HepG2 (cell line): ENCODE measurements around the gene SLN. TPM values are rescaled to one million over a fixed set of nuclear protein-coding genes. Genes with fewer than 3 reads are reported as not detected.

Experiments used
- AGO2 ChIP-seq: fragments of 200-400 bp; formaldehyde crosslinking; optimal IDR thresholded peaks from 2 replicates; pipeline ENCODE3; 2017; ENCODE audit warnings: mild to moderate bottlenecking, low read depth, low read length, moderate library complexity
- HMG20B ChIP-seq: conservative IDR thresholded peaks from 2 replicates; pipeline ENCODE4 v1.6.1; 2016; ENCODE audit warnings: missing genetic modification reagents, missing compliant biosample characterization
- KDM1A ChIP-seq: IDR thresholded peaks from 2 replicates; pipeline ENCODE4 v1.6.1; 2016; ENCODE audit warnings: missing compliant biosample characterization
- MBNL3 ChIP-seq: fragments of 250-450 bp; sonication (Bioruptor Pico); conservative IDR thresholded peaks from 2 replicates; pipeline ENCODE4 v1.8.0; 2022; ENCODE audit warnings: mild to moderate bottlenecking, inconsistent platforms
- MED8 ChIP-seq: sonication (generic); formaldehyde crosslinking; IDR thresholded peaks from 2 replicates; pipeline ENCODE4 v1.8.1; 2023; ENCODE audit warnings: mild to moderate bottlenecking, missing genetic modification reagents; ENCODE audit not compliant: insufficient replicate concordance
- SYNCRIP ChIP-seq: fragments of 200-400 bp; formaldehyde crosslinking; IDR thresholded peaks from 2 replicates; pipeline ENCODE4 v1.6.1; 2018; ENCODE audit warnings: mild to moderate bottlenecking, low read depth, low read length; ENCODE audit not compliant: insufficient read depth
- ZMAT3 ChIP-seq: sonication (generic); formaldehyde crosslinking; conservative IDR thresholded peaks from 2 replicates; pipeline ENCODE4 v1.7.0; 2021; ENCODE audit warnings: missing genetic modification reagents
- ZNF232 ChIP-seq: sonication (generic); formaldehyde crosslinking; IDR thresholded peaks from 2 replicates; pipeline ENCODE4 v1.4.0; 2020; ENCODE audit warnings: missing genetic modification reagents, borderline replicate concordance
- ZNF407 ChIP-seq: sonication (generic); formaldehyde crosslinking; IDR thresholded peaks from one replicate; pipeline ENCODE4 v1.5.1; 2020; ENCODE audit warnings: mild to moderate bottlenecking, missing genetic modification reagents; ENCODE audit errors: not compliant biosample characterization
- ZNF543 ChIP-seq: sonication (generic); formaldehyde crosslinking; IDR thresholded peaks from 2 replicates; pipeline ENCODE4 v1.4.0; 2020; ENCODE audit warnings: mild to moderate bottlenecking, missing genetic modification reagents
- ZNF800 ChIP-seq: sonication (generic); formaldehyde crosslinking; IDR thresholded peaks from 2 replicates; pipeline ENCODE4 v1.4.0; 2020; ENCODE audit warnings: missing genetic modification reagents
- polyA plus RNA-seq, 8 experiments: library from polyadenylated mRNA; depleted of rRNA in 3 of 8; stranded (reverse) in 7 of 8; unstranded in 1 of 8; fragments of >200 nt; fragmentation: Illumina TruSeq in 4 of 8; extraction: Trizol in 4 of 8; gene quantifications; 2 replicates each; pipeline versions ENCODE4 v1.2.1 to v1.2.3, GENCODE V29; 2011 to 2016; ENCODE audit warnings: low read depth in 4 of 8, missing spikeins in 1 of 8, mixed read lengths in 1 of 8; ENCODE audit not compliant: insufficient read depth in 1 of 8
- total RNA-seq, 5 experiments: library from RNA; depleted of rRNA; stranded (reverse); fragments of >200 nt; fragmentation: Illumina TruSeq; extraction: Trizol; gene quantifications; 2 replicates each; pipeline ENCODE4 v1.2.3, GENCODE V29; 2016; ENCODE audit warnings: low read depth in 1 of 5
- TF ChIP-seq, protein P1 (sequence below): sonication (generic); formaldehyde crosslinking; IDR thresholded peaks from 2 replicates; pipeline ENCODE4 v1.9.0; 2021; ENCODE audit warnings: missing genetic modification reagents, borderline replicate concordance
- TF ChIP-seq, protein P2 (sequence below): sonication (generic); formaldehyde crosslinking; IDR thresholded peaks from 2 replicates; pipeline ENCODE4 v1.5.1; 2020; ENCODE audit warnings: missing genetic modification reagents, mild to moderate bottlenecking, borderline replicate concordance
- TF ChIP-seq, protein P3 (sequence below): sonication (generic); formaldehyde crosslinking; conservative IDR thresholded peaks from 2 replicates; pipeline ENCODE4 v1.8.0; 2022; ENCODE audit warnings: mild to moderate bottlenecking, moderate library complexity, missing genetic modification reagents

Gene SLN
- total and polyA plus RNA-seq, 2 of the 13 experiments (the other 11 are each of a cell fraction or from before 2014, with no cell fraction given): not detected

GRCh38 chr11:107751082-107751481 is 39.2 kb upstream of the SLN start (continued):
- TF ChIP-seq ZNF407 (no peak), SYNCRIP (no peak), KDM1A (no peak), ZNF232 (CRISPR knock-in tag) (no peak), MED8 (no peak), HMG20B (CRISPR knock-in tag) (no peak), ZNF543 (CRISPR knock-in tag) (no peak), ZMAT3 (CRISPR knock-in tag) (no peak), AGO2 (no peak), MBNL3 (CRISPR knock-in tag) (no peak), ZNF800 (no peak)
- TF ChIP-seq, protein P1, sequence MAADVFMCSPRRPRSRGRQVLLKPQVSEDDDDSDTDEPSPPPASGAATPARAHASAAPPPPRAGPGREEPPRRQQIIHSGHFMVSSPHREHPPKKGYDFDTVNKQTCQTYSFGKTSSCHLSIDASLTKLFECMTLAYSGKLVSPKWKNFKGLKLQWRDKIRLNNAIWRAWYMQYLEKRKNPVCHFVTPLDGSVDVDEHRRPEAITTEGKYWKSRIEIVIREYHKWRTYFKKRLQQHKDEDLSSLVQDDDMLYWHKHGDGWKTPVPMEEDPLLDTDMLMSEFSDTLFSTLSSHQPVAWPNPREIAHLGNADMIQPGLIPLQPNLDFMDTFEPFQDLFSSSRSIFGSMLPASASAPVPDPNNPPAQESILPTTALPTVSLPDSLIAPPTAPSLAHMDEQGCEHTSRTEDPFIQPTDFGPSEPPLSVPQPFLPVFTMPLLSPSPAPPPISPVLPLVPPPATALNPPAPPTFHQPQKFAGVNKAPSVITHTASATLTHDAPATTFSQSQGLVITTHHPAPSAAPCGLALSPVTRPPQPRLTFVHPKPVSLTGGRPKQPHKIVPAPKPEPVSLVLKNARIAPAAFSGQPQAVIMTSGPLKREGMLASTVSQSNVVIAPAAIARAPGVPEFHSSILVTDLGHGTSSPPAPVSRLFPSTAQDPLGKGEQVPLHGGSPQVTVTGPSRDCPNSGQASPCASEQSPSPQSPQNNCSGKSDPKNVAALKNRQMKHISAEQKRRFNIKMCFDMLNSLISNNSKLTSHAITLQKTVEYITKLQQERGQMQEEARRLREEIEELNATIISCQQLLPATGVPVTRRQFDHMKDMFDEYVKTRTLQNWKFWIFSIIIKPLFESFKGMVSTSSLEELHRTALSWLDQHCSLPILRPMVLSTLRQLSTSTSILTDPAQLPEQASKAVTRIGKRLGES (CRISPR knock-in tag): no peak
- TF ChIP-seq, protein P2, sequence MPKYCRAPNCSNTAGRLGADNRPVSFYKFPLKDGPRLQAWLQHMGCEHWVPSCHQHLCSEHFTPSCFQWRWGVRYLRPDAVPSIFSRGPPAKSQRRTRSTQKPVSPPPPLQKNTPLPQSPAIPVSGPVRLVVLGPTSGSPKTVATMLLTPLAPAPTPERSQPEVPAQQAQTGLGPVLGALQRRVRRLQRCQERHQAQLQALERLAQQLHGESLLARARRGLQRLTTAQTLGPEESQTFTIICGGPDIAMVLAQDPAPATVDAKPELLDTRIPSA (CRISPR knock-in tag): no peak
- TF ChIP-seq, protein P3, sequence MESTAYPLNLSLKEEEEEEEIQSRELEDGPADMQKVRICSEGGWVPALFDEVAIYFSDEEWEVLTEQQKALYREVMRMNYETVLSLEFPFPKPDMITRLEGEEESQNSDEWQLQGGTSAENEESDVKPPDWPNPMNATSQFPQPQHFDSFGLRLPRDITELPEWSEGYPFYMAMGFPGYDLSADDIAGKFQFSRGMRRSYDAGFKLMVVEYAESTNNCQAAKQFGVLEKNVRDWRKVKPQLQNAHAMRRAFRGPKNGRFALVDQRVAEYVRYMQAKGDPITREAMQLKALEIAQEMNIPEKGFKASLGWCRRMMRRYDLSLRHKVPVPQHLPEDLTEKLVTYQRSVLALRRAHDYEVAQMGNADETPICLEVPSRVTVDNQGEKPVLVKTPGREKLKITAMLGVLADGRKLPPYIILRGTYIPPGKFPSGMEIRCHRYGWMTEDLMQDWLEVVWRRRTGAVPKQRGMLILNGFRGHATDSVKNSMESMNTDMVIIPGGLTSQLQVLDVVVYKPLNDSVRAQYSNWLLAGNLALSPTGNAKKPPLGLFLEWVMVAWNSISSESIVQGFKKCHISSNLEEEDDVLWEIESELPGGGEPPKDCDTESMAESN (CRISPR knock-in tag): no peak
